ENCODE measurements around the gene MAGOHB.
"Not testable (repeated sequence)": the region's sequence is repeated elsewhere in the genome, so short reads cannot be mapped to it uniquely, and the experiment has no call there.

GRCh38 chr12:10582133-10582532, 31.3 kb downstream of the MAGOHB start:
- not testable (repeated sequence) for TF ChIP-seq EZH2phosphoT487 (IDR thresholded peaks at IDR 0.05; ENCODE audit: borderline replicate concordance, low read depth); SMC3 (IDR thresholded peaks at IDR 0.05; ENCODE audit: low read depth, low read length); RCOR1 (IDR thresholded peaks at IDR 0.05; ENCODE audit: low read length); IRF3 (IDR thresholded peaks at IDR 0.05; ENCODE audit: low read depth, low read length)

Data from SK-N-SH (cell line).